Breast epithelium (tissue), 3 donors: Measurements from ENCODE around the gene LAMB3.

ENCODE experiments used
- POLR2A ChIP-seq: fragments of 450-650 bp; IDR thresholded peaks from one replicate; pipeline ENCODE4 v1.6.1; 2016; ENCODE audit warnings: antibody characterized with exemption, mild to moderate bottlenecking, moderate library complexity
- POLR2AphosphoS5 ChIP-seq, 3 donors: sonication (generic); formaldehyde crosslinking; IDR thresholded peaks; one replicate each; pipeline ENCODE4 v1.6.1; 2017; ENCODE audit warnings: antibody characterized with exemption in 3 of 3
- TF ChIP-seq, protein P1 (sequence below), 3 donors: fragments of 450-650 bp; IDR thresholded peaks; one replicate each; pipeline ENCODE4 v1.5.1; 2016 to 2017; ENCODE audit warnings: antibody characterized with exemption in 3 of 3, mild to moderate bottlenecking in 3 of 3, moderate library complexity in 3 of 3

DNA sequence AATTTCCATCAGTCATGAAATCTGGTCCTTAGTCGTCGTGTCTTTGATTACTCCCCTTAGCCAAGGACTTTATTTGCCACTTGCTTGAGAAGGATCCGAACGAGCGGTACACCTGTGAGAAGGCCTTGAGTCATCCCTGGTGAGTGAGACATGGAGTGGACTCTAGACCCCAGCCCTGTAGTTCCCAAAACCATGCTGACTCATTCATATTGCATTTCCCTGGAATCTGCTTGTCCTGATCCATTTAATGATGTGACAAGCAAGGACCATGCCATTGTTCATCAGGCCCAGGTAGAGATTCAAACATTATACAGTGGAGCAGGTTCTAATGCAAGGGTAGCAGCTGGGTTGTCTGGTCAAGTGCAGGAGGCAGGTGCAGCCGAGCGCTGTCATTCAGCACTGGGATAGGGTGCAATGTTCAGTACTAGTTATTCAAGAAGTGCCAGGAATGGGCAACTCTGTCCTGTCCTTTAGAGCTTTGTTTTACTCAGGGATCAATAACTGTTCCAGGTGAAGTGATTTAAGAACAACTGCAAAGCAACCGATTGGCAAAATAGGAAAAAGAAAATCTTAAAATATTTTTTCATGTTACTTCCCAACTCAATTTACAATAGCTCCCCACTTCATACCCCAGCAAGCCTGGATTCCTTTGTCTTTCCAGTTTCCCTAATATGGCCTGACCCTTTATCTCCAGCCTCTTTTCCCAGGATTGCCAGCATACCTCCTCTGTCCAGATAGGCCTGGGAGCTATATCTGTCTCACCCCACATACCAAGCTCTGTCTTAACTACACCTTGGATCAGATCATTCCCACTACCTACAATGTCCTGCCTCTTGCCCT, 42.2 kb downstream of the LAMB3 start:
- TF ChIP-seq POLR2A, result no peak
- TF ChIP-seq, protein P1, sequence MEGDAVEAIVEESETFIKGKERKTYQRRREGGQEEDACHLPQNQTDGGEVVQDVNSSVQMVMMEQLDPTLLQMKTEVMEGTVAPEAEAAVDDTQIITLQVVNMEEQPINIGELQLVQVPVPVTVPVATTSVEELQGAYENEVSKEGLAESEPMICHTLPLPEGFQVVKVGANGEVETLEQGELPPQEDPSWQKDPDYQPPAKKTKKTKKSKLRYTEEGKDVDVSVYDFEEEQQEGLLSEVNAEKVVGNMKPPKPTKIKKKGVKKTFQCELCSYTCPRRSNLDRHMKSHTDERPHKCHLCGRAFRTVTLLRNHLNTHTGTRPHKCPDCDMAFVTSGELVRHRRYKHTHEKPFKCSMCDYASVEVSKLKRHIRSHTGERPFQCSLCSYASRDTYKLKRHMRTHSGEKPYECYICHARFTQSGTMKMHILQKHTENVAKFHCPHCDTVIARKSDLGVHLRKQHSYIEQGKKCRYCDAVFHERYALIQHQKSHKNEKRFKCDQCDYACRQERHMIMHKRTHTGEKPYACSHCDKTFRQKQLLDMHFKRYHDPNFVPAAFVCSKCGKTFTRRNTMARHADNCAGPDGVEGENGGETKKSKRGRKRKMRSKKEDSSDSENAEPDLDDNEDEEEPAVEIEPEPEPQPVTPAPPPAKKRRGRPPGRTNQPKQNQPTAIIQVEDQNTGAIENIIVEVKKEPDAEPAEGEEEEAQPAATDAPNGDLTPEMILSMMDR (IDR thresholded peaks at IDR 0.05), result no peak
- no peak for TF ChIP-seq POLR2AphosphoS5 (IDR thresholded peaks at IDR 0.05)
